ES-I3 (cell line): ENCODE data around the gene TTYH2.
"Not testable (repeated sequence)": the region's sequence is repeated elsewhere in the genome, so short reads cannot be mapped to it uniquely, and the experiment has no call there.

Experiments used
- H3K36me3 ChIP-seq: 2 replicates; pipeline ENCODE4 v1.6.1; 2013; ENCODE audit warnings: mild to moderate bottlenecking, low read length, control low read depth, moderate library complexity; ENCODE audit not compliant: insufficient read depth
- H3K4me1 ChIP-seq: 2 replicates; pipeline ENCODE4 v1.6.1; 2013; ENCODE audit warnings: mild to moderate bottlenecking, control low read depth, low read length; ENCODE audit not compliant: insufficient read depth
- H3K9ac ChIP-seq: 2 replicates; pipeline ENCODE4 v1.6.1; 2013; ENCODE audit warnings: low read depth, mild to moderate bottlenecking, low read length, moderate library complexity
- H3K9me3 ChIP-seq: 2 replicates; pipeline ENCODE4 v1.6.1; 2013; ENCODE audit warnings: mild to moderate bottlenecking, low read length, moderate library complexity; ENCODE audit not compliant: control insufficient read depth, insufficient read depth

The TTYH2 gene

DNA sequence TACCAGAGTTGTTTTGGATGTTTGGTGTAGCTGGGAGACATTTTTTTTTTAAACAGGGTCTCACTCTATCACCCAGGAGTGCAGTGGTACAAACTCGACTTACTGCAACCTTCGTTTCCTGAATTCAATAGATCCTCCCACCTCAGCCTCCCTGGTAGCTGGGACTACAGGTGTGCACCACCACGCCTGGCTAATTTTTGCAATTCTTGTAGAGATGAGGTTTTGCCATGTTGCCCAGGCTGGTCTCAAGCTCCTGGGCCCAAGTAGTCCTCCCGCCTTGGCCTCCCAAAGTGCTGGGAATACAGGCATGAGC is 68.9 kb downstream of the TTYH2 start:
- not testable (repeated sequence) for H3K4me1 ChIP-seq, H3K36me3 ChIP-seq, H3K9ac ChIP-seq, H3K9me3 ChIP-seq

DNA sequence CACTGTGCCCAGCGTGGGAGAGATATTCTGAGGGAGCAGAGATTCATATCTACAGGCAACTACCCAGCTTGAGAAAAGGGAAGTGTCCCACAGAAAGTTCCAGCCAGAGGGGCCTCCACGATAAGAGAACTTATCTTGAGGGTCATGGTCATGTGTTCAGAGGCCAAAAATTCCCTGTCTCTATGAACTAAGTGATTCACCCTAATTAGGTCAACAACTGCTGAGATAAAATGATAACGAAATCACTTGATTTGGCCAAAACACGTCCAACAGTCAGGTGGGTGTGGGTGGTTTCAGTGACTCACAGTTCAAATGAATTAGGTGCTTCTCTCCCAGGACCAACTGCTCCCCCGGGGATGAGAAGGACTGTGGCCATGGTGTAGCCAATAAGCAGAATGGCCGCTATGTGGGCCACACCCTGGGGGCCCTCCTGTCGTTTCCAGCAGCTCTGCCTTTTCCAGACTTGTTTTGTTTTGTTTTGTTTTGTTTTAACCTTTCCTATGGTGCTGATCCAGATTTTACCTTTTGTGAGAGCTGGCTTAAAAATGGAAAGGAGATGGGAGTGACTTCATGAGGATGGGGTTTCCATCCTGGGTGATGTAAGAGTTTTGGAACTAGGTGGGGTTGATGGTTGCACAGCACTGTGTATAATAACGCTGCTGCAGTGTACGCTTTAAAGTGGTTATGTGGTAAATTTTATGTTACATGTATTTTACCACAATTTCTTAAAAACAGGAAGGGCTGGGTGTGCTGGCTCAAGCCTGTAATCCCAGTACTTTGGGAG is 69.4 kb downstream of the TTYH2 start:
- H3K9me3 ChIP-seq = no peaks in the 10 kb centered on the region

DNA sequence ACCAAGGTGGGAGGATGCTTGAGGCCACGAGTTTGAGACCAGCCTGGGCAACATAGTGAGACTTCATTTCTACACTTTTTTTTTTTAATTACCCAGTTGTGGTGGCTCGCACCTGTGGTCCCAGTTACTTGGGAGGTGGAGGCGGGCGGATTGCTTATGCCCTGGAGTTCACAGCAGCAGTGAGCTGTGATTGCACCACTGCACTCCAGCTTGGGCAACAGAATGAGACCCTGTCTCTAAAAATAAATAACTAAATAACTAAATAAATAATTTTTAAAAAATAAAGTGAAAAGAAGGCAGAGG is 70.0 kb downstream of the TTYH2 start:
- Histone ChIP-seq H3K9ac (no peak overlapping the region), H3K36me3 (no peaks in the 10 kb centered on the region), H3K4me1 (no peaks in the 10 kb centered on the region; the same call in 1 of the 2 replicates), H3K9me3 (no peaks in the 10 kb centered on the region)

More for the DNA sequence above, 69.4 kb downstream of the TTYH2 start:
- Histone ChIP-seq H3K9ac (no peak overlapping the region), H3K4me1 (no peaks in the 10 kb centered on the region; the same call in 1 of the 2 replicates), H3K36me3 (no peaks in the 10 kb centered on the region)

DNA sequence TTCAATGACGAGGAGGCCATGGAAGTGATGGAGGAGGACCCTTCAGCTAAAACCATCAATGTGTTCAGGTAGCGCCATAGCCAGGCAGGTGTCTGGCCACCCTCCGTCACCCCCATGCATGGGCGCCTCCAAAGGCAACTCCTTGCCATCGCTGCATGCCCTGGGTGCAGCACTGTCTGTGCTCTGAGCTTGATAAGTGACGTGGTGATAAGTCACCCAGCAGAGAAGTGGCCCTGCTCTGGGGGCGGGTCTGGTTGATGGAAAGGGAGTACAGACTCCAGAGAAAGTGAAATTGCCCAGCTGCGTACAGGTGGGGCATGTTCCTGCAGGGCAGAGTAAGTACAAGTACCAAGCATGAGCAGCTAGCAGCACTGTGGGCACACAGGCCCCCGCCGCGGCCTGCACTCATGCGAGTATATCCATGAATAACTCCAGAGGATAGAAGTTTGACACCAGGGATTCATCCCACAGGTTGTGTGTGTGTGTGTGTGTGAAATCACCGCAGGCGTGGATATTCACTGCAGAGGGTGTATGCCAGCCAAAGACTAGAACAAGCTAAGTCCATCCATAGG is 73.7 kb downstream of the TTYH2 start:
- Histone ChIP-seq H3K9ac (no peak overlapping the region), H3K4me1 (no peaks in the 10 kb centered on the region; the same call in 1 of the 2 replicates), H3K9me3 (no peaks in the 10 kb centered on the region), H3K36me3 (no peaks in the 10 kb centered on the region)

DNA sequence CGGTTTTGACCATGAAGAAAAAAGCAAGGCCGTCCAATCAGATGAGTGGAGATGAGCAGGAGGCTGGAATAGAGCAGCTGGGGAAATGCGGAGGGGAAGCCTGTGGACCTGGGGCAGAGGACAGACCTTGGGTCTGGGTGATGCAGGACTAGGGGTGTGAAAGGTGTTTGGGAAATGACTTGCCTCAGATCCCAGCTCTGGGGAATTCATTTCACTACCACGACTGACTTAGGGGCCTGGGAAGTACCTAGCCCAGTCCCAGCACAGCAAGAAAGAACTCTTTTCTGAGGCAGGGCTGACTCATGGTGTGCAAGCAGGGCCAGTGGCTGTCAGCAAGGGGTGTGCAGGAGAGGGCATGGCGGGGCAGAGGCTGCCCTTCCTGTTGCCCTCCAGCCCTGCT is 75.4 kb downstream of the TTYH2 start:
- Histone ChIP-seq H3K9ac (no peak overlapping the region), H3K9me3 (no peaks in the 10 kb centered on the region), H3K4me1 (no peaks in the 10 kb centered on the region; the same call in 1 of the 2 replicates), H3K36me3 (no peaks in the 10 kb centered on the region)

DNA sequence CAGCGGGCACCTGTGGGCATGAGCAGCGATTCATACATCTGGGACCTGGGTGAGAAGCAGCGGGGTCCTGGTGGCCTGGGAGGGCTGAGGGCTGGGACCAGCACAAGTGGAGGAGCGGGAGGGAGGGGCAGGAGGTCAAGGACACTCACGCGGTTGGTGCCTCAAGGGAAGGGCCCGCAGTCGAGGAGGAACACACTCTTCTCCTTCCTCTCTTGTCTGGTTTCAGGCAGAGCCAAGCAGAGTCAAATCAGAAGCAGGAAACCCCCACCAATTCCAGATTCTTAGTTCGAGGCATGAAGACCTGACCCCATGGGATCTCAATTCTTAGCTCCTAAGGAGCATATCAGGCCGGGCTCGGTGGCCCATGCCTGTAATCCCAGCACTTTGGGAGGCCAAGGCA is 76.3 kb downstream of the TTYH2 start:
- Histone ChIP-seq H3K4me1 (no peaks in the 10 kb centered on the region; the same call in 1 of the 2 replicates), H3K9me3 (no peaks in the 10 kb centered on the region), H3K9ac (no peak overlapping the region), H3K36me3 (no peaks in the 10 kb centered on the region)

DNA sequence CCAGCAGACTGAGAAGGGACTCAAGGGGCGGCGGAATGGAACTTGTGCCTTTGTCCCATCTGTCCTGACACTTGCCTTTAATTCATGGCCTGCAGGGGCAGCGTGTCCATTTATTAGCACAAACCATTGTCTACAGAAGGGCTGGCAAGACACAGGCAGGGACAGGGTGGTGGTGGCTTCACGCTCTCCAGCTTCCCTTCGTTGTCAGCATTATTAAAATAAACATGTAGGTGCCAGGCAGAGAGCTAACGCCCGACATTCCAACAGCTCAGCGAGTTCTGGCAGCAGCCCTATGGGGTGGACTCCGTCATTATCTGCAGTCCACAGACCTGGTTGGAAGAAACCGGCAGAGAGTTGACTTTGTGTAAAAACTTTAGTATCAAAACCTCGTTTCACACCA is 77.0 kb downstream of the TTYH2 start:
- no peaks in the 10 kb centered on the region for H3K9me3 ChIP-seq
- no peaks in the 10 kb centered on the region for H3K36me3 ChIP-seq
- no peak overlapping the region for H3K9ac ChIP-seq
- H3K4me1 ChIP-seq = no peaks in the 10 kb centered on the region

DNA sequence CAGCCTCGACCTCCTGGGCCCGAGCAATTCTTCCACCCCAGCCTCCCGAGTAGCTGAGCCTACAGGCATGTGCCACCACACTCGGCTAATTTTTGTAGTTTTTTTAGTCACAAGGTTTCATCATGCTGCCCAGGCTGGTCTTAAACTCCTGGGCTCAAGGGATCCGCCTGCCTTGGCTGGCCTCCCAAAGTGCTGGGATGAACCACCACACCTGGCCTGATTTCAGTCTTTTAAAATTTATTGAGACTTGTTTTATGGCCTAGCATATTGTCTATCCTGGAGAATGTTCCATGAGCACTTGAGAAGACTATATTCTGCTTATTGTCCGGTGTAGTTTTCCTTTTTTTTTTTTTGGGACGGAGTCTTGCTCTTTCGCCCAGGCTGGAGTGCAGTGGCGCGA is 79.1 kb downstream of the TTYH2 start:
- Histone ChIP-seq H3K9ac (no peak overlapping the region), H3K9me3 (no peaks in the 10 kb centered on the region), H3K36me3 (no peaks in the 10 kb centered on the region), H3K4me1 (peaks cover 6% of the 10 kb centered on the region; the same call in 1 of the 2 replicates)

DNA sequence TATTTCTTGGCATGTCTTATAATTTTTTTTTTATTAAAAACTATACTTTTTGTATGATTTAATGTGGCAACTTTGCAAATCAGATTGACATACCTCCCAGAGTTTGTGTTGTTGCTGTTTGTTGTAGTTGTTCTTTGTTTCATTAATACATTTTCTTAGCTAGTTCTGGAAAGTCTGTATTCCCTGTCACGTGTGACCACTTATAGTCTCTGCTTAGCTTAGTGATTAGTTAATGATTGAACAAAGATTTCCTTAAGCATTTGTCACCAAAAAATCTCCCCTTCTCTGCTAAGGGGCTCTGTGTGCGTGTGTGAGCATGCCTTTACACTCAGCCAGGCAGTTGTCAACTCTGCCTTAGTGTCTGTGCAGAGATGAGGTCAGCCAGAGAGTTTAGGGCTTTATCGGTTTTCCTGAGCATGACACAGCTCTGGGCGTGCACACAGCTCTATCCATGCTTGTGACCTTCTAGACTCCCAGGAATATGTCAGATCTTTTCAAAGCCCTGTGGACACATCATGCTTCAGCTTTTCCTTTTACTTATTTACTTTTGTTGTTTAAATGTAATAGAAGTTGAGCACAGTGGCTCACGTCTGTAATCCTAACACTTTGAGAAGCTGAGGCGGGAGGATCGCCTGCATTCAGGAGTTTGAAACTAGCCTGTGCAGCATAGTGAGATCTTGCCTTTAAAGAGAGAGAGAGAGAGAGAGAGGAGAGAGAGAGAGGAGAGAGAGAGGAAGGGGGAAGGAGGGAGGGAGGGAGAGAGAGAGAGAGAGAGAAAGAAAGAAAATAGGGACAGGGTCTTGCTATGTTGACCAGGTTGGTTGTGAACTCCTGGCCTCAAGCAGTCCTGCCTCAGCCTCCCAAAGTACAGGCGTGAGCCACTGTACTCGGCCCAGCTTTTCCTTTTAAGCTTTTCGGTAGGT is 82.5 kb downstream of the TTYH2 start:
- H3K9ac ChIP-seq = no peak overlapping the region
- H3K36me3 ChIP-seq = no peaks in the 10 kb centered on the region
- no peaks in the 10 kb centered on the region for H3K9me3 ChIP-seq
- H3K4me1 ChIP-seq = peaks cover 6% of the 10 kb centered on the region; the same call in 1 of the 2 replicates

DNA sequence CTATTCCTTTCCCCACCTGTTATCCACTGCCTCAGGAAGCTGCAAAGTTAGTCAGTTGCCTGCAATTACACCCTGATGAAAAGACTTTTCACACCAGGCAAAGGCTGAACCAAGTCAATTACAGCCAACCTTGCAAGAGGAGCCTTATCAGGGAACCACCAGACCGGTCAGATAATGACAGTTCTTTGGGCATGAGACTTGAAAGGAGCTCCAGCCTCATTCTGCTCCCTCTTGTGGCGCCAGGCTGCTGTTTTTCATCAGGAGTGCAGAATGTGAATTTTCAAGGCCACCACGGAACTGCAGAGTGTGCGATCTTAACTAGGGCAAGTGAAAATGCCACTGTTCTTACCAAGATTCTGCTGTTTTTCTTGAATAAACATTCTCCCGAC is 83.2 kb downstream of the TTYH2 start:
- Histone ChIP-seq H3K9ac (no peak overlapping the region), H3K36me3 (no peaks in the 10 kb centered on the region), H3K4me1 (peaks cover 6% of the 10 kb centered on the region; the same call in 1 of the 2 replicates), H3K9me3 (no peaks in the 10 kb centered on the region)

DNA sequence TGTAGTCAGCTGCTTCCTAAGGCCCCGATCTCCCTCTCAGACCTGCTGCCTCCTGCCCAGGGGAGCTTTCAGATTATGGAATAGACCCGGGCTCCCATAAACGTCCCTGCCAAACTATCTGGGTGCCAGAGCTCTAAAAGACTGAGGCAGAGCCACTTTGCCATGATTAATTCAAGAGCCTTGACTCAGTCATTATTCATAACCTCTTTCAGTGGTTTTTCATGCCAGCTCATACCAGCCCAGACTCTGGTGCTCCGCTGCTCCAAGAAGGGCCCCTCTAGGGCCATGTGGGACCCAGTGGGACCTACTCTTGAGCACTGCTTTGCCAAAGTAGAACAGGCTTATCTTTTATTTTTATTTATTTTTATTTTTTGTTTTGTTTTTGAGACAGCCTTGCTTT is 84.6 kb downstream of the TTYH2 start:
- Histone ChIP-seq H3K9ac (no peak overlapping the region), H3K4me1 (peaks cover 6% of the 10 kb centered on the region; the same call in 1 of the 2 replicates), H3K9me3 (no peaks in the 10 kb centered on the region), H3K36me3 (no peaks in the 10 kb centered on the region)

DNA sequence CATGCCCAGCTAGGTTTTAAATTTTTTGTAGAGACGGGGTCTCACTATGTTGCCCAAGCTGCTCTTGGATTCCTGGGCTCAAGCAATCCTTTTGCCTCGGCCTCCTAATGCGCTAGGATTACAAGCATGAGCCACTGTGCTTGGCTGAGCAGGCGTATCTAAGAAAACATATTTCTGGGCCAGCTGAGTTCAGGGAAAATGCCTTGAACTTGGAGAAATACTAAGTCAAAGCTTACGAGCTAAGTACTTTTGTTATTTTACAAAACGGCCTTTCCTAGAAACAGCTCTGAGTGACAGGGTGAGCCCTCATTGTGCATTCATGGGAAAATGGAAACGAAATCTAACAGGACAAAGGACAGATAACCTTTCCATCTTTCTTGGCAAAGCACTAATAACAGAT is 85.4 kb downstream of the TTYH2 start:
- Histone ChIP-seq H3K9me3 (no peaks in the 10 kb centered on the region), H3K4me1 (peaks cover 6% of the 10 kb centered on the region; the same call in 1 of the 2 replicates), H3K36me3 (no peaks in the 10 kb centered on the region), H3K9ac (no peak overlapping the region)

DNA sequence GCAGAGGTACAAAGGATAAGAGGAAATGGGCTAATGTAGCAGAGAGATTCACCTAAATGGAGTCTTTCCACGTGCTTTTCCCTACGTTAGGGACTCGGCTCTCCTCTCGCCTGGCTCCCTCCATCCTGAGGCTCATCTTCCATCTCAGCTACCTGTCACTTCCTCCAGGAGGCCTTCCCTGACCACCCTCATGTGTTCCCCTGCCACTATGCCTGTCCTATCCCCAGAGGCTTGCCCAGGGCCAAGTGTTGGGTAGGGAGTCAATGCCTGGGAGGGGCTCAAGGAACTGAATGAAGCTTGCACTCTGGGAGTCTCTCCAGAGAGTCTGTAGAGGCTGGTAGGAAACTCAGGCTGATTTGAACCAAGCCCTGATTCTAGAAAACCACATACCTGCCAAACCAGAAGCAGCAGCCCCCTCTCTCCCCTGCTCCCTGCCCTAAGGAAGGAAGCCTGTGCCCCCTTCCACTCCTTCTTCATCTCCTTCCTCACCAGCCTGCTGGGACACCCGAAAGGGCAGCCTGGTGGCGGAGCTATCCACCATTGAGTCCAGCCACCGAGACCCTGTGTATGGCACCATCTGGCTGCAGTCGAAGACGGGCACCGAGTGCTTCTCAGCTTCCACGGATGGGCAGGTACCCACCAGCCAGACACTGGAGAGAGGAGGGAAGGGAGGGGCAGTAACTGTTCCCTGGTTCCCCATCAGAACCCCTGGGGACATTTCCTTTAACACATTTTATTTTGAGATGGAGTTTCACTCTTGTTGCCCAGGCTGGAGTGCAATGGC is 86.0 kb downstream of the TTYH2 start:
- Histone ChIP-seq H3K4me1 (peaks cover 6% of the 10 kb centered on the region; the same call in 1 of the 2 replicates), H3K9me3 (no peaks in the 10 kb centered on the region), H3K36me3 (no peaks in the 10 kb centered on the region), H3K9ac (no peak overlapping the region)

DNA sequence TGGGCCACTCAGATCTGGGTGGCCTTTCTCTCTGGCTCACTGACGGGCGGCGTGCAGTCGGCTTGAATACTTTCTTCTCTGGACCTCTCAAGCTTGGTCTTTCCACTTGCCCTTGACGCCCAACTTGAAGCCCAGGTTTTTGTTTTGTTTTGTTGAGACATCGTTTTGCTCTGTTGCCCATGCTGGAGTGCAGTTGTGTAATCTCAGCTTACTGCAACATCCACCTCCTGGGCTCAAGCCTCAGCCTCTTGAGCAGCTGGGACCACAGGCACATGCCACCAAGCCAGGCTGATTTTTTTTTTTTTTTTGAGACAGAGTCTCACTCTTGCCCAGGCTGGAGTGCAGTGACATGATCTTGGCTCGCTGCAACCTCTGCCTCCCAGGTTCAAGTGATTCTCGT is 89.9 kb downstream of the TTYH2 start:
- H3K9me3 ChIP-seq = no peaks in the 10 kb centered on the region
- H3K36me3 ChIP-seq = no peaks in the 10 kb centered on the region
- no peaks in the 10 kb centered on the region for H3K4me1 ChIP-seq
- no peak overlapping the region for H3K9ac ChIP-seq
